Measurements from ENCODE around the gene SPRR2F.

DNA sequence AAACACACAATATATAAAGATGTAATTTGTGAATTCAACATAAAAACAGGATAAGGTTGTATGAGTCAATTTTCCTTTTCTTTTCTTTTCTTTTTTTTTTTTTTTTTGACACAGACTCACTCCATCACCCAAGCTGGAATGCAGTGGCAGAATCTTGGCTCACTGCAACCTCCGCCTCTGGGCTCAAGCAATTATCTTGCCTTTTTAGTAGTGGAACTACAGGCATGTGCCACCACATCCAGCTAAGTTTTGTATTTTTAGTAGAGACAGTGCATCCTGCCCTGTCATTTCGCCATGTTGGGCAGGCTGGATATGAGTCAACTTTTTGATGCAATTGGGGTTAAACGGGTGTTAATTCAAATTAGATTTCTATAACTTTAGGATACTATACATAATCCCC lies 31.6 kb downstream of the SPRR2F start:
- TF ChIP-seq CTCF (IDR thresholded peaks at IDR 0.05), result no peak
- no peak for TF ChIP-seq POLR2A (IDR thresholded peaks at IDR 0.05)

Measured in lower leg skin (tissue), 3 donors.